Activated naive CD4-positive, alpha-beta T cell treated with anti-CD3 and anti-CD28 coated beads, Interleukin-2, amount 10 ng/mL, durations not matched to agents 7 days and 5 days (primary cell): ENCODE measurements around the gene EPDR1.

Experiments
- CTCF ChIA-PET: fragments of 350-600 bp; sonication (Branson Sonifier 250); formaldehyde crosslinking; loops from one replicate; lab custom pipeline; 2021; ENCODE audit warnings: antibody characterized with exemption; lab: Charles Lee
- DNase-seq: peaks from one replicate; pipeline ENCODE4 v3.0.0-alpha.2; 2020
- H3K27ac Mint-ChIP-seq: one replicate; pipeline ENCODE4 v1.8.0; 2021; ENCODE audit warnings: mild to moderate bottlenecking, moderate library complexity, mixed read lengths
- H3K27me3 Mint-ChIP-seq: one replicate; pipeline ENCODE4 v1.8.0; 2021; ENCODE audit warnings: mild to moderate bottlenecking, mixed read lengths
- H3K36me3 Mint-ChIP-seq: one replicate; pipeline ENCODE4 v1.8.0; 2021; ENCODE audit warnings: mixed read lengths
- H3K4me1 Mint-ChIP-seq: one replicate; pipeline ENCODE4 v1.8.0; 2021; ENCODE audit warnings: mixed read lengths
- H3K4me3 Mint-ChIP-seq: one replicate; pipeline ENCODE4 v1.8.0; 2021; ENCODE audit warnings: mild to moderate bottlenecking, moderate library complexity, mixed read lengths
- H3K9me3 Mint-ChIP-seq: one replicate; pipeline ENCODE4 v1.8.0; 2021; ENCODE audit warnings: mixed read lengths

Gene EPDR1

GRCh38 chr7:37920305-37920848 is at the start of gene EPDR1:
Gene EPDR1 (plus strand): TSS chr7:37920640. CDS start chr7:37920940, 300 bp downstream.
- CTCF ChIA-PET: no interaction called here

GRCh38 chr7:37882086-37882485 is 38.4 kb upstream of the EPDR1 start:
- Mint-ChIP-seq H3K27ac (no peak overlapping the region), H3K4me3 (no peak overlapping the region), H3K36me3 (no peaks in the 10 kb centered on the region), H3K9me3 (no peaks in the 10 kb centered on the region), H3K4me1 (no peaks in the 10 kb centered on the region), H3K27me3 (no peaks in the 10 kb centered on the region)
- CTCF ChIA-PET: no interaction called here
- no peak for DNase-seq

More at GRCh38 chr7:37920305-37920848, at the start of gene EPDR1:
- Mint-ChIP-seq H3K27me3 (peaks cover 71% of the 10 kb centered on the region), H3K4me3 (peak within 1 kb of the TSS; percentile 67), H3K9me3 (no peaks in the 10 kb centered on the region), H3K27ac (no peak within 1 kb of the TSS), H3K36me3 (no peaks in the 10 kb centered on the region), H3K4me1 (peaks cover 19% of the 10 kb centered on the region)
- DNase-seq: peak; percentile 37

DNA sequence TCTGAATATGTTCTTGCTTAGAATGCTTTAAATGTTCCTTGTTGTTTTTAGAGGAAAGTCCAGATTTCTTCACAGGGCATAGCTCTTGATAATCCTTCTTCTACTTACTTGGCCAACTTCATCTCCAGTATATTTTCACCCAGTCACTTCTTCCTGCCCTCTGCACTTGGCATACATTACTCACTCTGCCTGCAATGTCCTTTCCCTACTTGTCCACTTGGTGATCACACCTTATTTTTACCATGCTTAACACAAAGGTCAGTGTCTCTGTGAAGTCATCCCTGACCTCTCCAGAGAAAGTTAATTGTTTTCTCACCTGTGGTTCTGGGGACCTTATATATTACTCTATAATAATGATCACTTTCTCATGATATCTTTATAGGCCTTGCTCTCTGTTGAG is 27.1 kb upstream of the EPDR1 start:
- no peaks in the 10 kb centered on the region for H3K36me3 Mint-ChIP-seq
- no peaks in the 10 kb centered on the region for H3K4me1 Mint-ChIP-seq
- H3K27me3 Mint-ChIP-seq: peaks cover 5% of the 10 kb centered on the region
- DNase-seq: no peak
- CTCF ChIA-PET: no interaction called here
- H3K9me3 Mint-ChIP-seq: no peaks in the 10 kb centered on the region
- H3K27ac Mint-ChIP-seq: no peak overlapping the region
- no peak overlapping the region for H3K4me3 Mint-ChIP-seq

GRCh38 chr7:37894671-37895070 is 25.8 kb upstream of the EPDR1 start:
- DNase-seq: no peak
- H3K4me1 Mint-ChIP-seq: no peaks in the 10 kb centered on the region
- H3K36me3 Mint-ChIP-seq: no peaks in the 10 kb centered on the region
- CTCF ChIA-PET: no interaction called here
- no peak overlapping the region for H3K4me3 Mint-ChIP-seq
- H3K27ac Mint-ChIP-seq: no peak overlapping the region
- H3K9me3 Mint-ChIP-seq: no peaks in the 10 kb centered on the region
- H3K27me3 Mint-ChIP-seq: peaks cover 5% of the 10 kb centered on the region

GRCh38 chr7:37899712-37900247 is 20.7 kb upstream of the EPDR1 start:
- H3K27me3 Mint-ChIP-seq: peaks cover 1% of the 10 kb centered on the region
- DNase-seq: no peak
- no peaks in the 10 kb centered on the region for H3K4me1 Mint-ChIP-seq
- H3K9me3 Mint-ChIP-seq: no peaks in the 10 kb centered on the region
- H3K4me3 Mint-ChIP-seq: no peak overlapping the region
- no peak overlapping the region for H3K27ac Mint-ChIP-seq
- H3K36me3 Mint-ChIP-seq: no peaks in the 10 kb centered on the region
- CTCF ChIA-PET: interaction anchor here (1.0 to 1.3 kb wide), 2 partner anchors 8 to 19 kb away, joined by 3 to 4 read pairs; no protein-coding TSS in a partner anchor

DNA sequence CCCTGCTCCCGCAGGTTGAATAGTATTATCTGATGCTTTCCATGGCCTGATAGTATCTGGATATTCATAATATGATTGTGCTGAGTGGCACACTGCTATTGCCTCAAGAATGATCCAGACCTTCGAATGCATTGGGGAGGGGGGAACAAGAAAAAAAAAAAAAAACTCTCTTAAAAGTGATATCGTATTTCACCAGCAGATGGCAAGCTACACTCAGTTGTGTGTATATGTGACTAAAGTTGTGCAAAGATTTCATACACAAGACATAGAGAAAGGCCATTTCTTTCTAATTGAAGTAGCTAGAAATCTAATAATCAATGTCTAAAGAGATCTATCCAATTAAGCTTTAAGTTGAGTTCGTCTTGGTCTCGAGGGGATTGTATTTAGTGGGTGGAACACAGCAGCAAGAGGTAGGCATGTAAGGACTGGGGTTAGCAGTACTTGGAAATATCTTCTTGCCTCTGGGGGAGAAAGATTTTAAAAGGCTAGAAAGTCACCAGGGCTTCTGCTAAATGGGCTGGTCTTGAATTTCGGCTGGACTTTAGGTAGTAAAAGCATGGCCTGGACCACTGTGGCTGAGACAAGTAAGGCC is 19.1 kb upstream of the EPDR1 start:
- no peak overlapping the region for H3K4me3 Mint-ChIP-seq
- no peak overlapping the region for H3K27ac Mint-ChIP-seq
- DNase-seq: no peak
- H3K36me3 Mint-ChIP-seq: no peaks in the 10 kb centered on the region
- H3K27me3 Mint-ChIP-seq: no peaks in the 10 kb centered on the region
- CTCF ChIA-PET: interaction anchor here (0.6 to 2.9 kb wide), 8 partner anchors 8 to 1870 kb away, joined by 3 to 13 read pairs (median 4); no protein-coding TSS in a partner anchor
- no peaks in the 10 kb centered on the region for H3K9me3 Mint-ChIP-seq
- no peaks in the 10 kb centered on the region for H3K4me1 Mint-ChIP-seq

DNA sequence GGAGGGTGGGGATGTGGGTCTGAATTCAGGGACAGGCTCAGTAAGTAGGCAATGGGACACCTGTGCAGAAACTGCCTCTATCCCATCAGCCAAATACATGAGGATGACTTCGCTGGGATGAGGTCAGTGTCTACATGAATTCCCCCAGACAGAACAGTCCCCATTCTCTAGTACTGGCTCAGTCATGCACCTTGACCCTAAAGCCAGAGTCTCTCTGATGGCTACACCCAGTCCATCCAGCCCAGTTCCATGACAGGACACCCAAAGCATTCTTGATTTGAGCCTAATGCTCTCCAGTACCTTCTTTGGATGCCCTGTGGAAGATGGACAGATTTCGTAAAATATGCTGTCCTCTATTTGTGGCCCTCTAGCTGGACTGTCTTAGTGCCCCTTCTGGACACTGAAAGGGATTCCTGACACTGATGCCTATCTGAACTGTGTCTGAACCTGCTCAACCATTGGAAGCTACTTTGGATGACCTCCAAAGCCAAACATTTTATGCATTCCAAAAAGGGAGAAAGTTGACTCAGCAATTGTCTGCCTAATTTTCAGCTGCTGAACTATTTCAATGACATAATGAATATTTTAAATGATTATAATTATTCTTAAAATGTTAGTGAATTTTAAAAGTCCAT is 18.4 kb upstream of the EPDR1 start:
- CTCF ChIA-PET: interaction anchor here (0.6 to 2.9 kb wide), 6 partner anchors 8 to 980 kb away, joined by 3 to 13 read pairs (median 6); no protein-coding TSS in a partner anchor

GRCh38 chr7:37908221-37908788 is 12.1 kb upstream of the EPDR1 start:
- CTCF ChIA-PET: interaction anchor here (0.9 to 1.1 kb wide), 2 partner anchors 9 to 10 kb away, joined by 4 to 5 read pairs; no protein-coding TSS in a partner anchor
- no peak overlapping the region for H3K4me3 Mint-ChIP-seq

More for the DNA sequence above, 18.4 kb upstream of the EPDR1 start:
- no peaks in the 10 kb centered on the region for H3K27me3 Mint-ChIP-seq
- H3K4me1 Mint-ChIP-seq: no peaks in the 10 kb centered on the region
- H3K27ac Mint-ChIP-seq: no peak overlapping the region
- no peak overlapping the region for H3K4me3 Mint-ChIP-seq
- no peak for DNase-seq
- H3K36me3 Mint-ChIP-seq: no peaks in the 10 kb centered on the region
- H3K9me3 Mint-ChIP-seq: no peaks in the 10 kb centered on the region

DNA sequence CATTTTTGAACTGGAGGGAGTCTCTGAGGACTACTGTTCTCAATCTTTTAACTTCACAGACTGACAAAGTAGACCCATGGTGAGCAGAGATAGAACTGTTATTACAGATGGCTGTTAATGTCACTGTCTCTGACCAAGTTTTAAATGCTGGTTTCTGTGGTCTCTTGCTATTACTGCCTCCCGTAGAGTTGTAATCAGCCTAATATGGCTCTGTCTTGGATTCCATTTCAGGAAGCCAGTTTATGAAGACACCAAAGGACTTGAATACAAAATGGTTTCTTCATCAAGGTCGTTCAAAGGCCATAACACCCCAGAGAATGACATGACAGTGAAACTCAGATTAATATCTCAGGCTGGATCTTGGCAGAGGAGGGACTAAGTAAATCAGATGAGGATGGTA is 7.7 kb upstream of the EPDR1 start:
- H3K27ac Mint-ChIP-seq: no peak overlapping the region
- H3K4me3 Mint-ChIP-seq: no peak overlapping the region
- H3K9me3 Mint-ChIP-seq: no peaks in the 10 kb centered on the region
- peaks cover 39% of the 10 kb centered on the region for H3K27me3 Mint-ChIP-seq
- DNase-seq: no peak
- peaks cover 9% of the 10 kb centered on the region for H3K4me1 Mint-ChIP-seq
- CTCF ChIA-PET: no interaction called here
- H3K36me3 Mint-ChIP-seq: no peaks in the 10 kb centered on the region

More at GRCh38 chr7:37908221-37908788, 12.1 kb upstream of the EPDR1 start:
- Mint-ChIP-seq H3K27ac (no peak overlapping the region), H3K27me3 (no peaks in the 10 kb centered on the region), H3K36me3 (no peaks in the 10 kb centered on the region), H3K4me1 (no peaks in the 10 kb centered on the region), H3K9me3 (no peaks in the 10 kb centered on the region)
- DNase-seq: no peak

DNA sequence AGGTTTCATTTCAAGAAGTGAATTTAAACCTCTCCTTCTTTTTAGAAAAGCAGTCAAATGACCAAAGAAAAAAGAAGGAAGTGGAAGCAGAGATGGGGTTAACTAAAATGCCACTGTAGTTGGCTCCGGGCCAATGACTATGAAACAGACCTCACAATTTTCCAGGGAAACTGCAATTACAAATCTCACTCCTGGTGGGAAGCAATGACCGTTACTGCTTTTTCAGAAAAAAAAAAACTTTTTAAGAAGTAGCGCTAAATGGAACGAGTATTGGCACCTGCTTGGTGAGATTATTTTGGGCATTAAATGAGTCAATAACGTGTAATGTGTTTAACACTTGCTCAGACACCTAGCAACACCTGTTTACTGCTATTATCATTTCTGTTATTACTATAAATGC is 5.0 kb upstream of the EPDR1 start:
- peaks cover 13% of the 10 kb centered on the region for H3K4me1 Mint-ChIP-seq
- peaks cover 63% of the 10 kb centered on the region for H3K27me3 Mint-ChIP-seq
- no peak overlapping the region for H3K4me3 Mint-ChIP-seq
- CTCF ChIA-PET: interaction anchor here (1.9 kb wide), 1 partner anchor 193 kb away, joined by 4 read pairs; no protein-coding TSS in a partner anchor
- no peaks in the 10 kb centered on the region for H3K36me3 Mint-ChIP-seq
- no peak overlapping the region for H3K27ac Mint-ChIP-seq
- H3K9me3 Mint-ChIP-seq: no peaks in the 10 kb centered on the region
- DNase-seq: no peak

GRCh38 chr7:37916017-37916672 is 4.3 kb upstream of the EPDR1 start:
- Mint-ChIP-seq H3K36me3 (no peaks in the 10 kb centered on the region), H3K27ac (no peak overlapping the region), H3K4me1 (peaks cover 15% of the 10 kb centered on the region), H3K9me3 (no peaks in the 10 kb centered on the region), H3K27me3 (peaks cover 70% of the 10 kb centered on the region), H3K4me3 (no peak overlapping the region)
- CTCF ChIA-PET: interaction anchor here (0.7 to 1.9 kb wide), 3 partner anchors 9 to 420 kb away, joined by 3 to 4 read pairs (median 4); no protein-coding TSS in a partner anchor
- no peak for DNase-seq

DNA sequence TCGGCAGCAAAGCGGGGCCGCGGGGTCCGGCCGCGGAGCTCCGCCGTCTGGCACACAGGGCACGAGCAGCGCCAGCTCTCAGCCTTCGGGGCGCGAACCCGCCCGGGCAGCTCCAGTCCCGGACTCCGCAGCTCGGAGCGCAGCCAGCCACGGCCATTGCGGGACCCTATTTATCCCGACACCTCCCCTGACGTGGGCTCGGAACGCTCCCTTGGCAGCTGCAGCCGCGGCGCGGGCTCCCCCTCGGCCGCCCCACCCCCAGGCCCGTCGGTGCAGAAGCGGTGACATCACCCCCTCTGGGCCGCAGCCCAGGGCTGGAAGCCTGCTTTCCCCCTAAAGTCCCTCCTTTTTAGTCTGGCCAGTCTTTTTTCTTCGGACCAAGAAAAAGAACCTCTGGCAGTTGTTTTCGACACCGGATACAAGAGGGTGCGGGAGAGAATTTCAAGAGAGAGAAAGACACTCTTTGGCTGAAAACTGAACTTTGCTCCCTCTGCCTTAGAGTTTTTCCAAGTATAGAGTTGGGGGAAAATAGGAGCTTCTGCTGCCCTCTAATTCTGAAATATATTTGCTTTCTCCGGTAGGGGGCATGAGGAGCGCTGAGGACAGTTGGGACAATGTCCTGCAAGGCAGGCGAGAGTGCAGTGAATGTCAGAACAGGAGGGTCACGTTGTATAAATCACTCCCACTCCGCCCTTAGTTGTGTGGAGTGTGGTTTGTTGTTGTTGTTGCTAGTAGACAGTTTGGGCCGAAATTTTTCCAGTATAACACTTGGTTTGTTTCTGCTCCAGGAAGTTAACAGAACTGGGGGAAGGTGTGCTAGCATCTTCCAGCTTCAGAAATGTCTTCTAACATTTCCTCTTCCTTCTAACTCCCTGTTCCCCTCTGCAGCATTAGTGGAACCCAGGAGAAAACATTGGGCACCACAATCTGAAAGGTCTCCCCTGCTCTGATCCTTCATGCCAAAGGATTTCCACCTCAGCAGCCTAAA is 3.5 kb upstream of the EPDR1 start, which contains the start of gene SFRP4:
SFRP4 (minus strand) TSS at position 145 of the 988 bp plus-strand sequence. CDS start 280 bp downstream, outside the sequence.
- no peaks in the 10 kb centered on the region for H3K9me3 Mint-ChIP-seq
- CTCF ChIA-PET: interaction anchor here (0.7 to 1.9 kb wide), 5 partner anchors 10 to 419 kb away, joined by 3 to 4 read pairs (median 4); no protein-coding TSS in a partner anchor
- H3K27ac Mint-ChIP-seq: no peak within 1 kb of the TSS
- no peaks in the 10 kb centered on the region for H3K36me3 Mint-ChIP-seq
- H3K4me3 Mint-ChIP-seq: no peak within 1 kb of the TSS
- H3K27me3 Mint-ChIP-seq: peaks cover 77% of the 10 kb centered on the region
- peaks cover 18% of the 10 kb centered on the region for H3K4me1 Mint-ChIP-seq
- no peak for DNase-seq
